H7 (cell line): ENCODE results near the gene TMC3. TPM values are rescaled to one million over a fixed set of nuclear protein-coding genes. Genes with fewer than 3 reads are reported as not detected.

Source experiments
- DNase-seq: peaks from one replicate; pipeline ENCODE4 v3.0.0; 2012
- H3K27me3 ChIP-seq: 2 replicates; pipeline ENCODE4 v1.6.0; 2011; ENCODE audit warnings: mild to moderate bottlenecking, low read length; ENCODE audit not compliant: control insufficient read depth, insufficient read depth
- H3K36me3 ChIP-seq: replicated peaks from 2 replicates; pipeline ENCODE4 v1.5.1; 2011; ENCODE audit warnings: low read length; ENCODE audit not compliant: control insufficient read depth, insufficient read depth
- H3K4me3 ChIP-seq: 2 replicates; pipeline ENCODE4 v1.5.1; 2011; ENCODE audit warnings: low read depth, mild to moderate bottlenecking, control low read depth, low read length, moderate library complexity; ENCODE audit not compliant: insufficient read depth
- total RNA-seq: library from RNA; depleted of rRNA; stranded (reverse); fragments of >200 nt; shearing (Covaris generic); gene quantifications from 2 replicates; pipeline ENCODE4 v1.2.3, GENCODE V29; 2014

Gene TMC3
- total RNA-seq, 1 experiment from 2014 or later: not detected

GRCh38 chr15:81330366-81331090, 43.5 kb downstream of the TMC3 start:
- H3K36me3 ChIP-seq: no peaks in the 10 kb centered on the region
- no peaks in the 10 kb centered on the region for H3K27me3 ChIP-seq
- no peak for DNase-seq
- no peak overlapping the region for H3K4me3 ChIP-seq

- no peak overlapping the region for H3K4me3 ChIP-seq
- DNase-seq: no peak
- peaks cover 2% of the 10 kb centered on the region; the same call in 1 of the 2 replicates for H3K27me3 ChIP-seq
- no peaks in the 10 kb centered on the region for H3K36me3 ChIP-seq
Observed at GRCh38 chr15:81329446-81329845, 44.6 kb downstream of the TMC3 start.

- Histone ChIP-seq H3K4me3 (no peak overlapping the region), H3K36me3 (no peaks in the 10 kb centered on the region), H3K27me3 (peaks cover 4% of the 10 kb centered on the region; the same call in 1 of the 2 replicates)
- no peak for DNase-seq
Observed at GRCh38 chr15:81327516-81327915, 46.5 kb downstream of the TMC3 start.

GRCh38 chr15:81326466-81327212, 47.4 kb downstream of the TMC3 start:
- no peaks in the 10 kb centered on the region; the same call in 1 of the 2 replicates for H3K36me3 ChIP-seq
- H3K4me3 ChIP-seq: no peak overlapping the region
- H3K27me3 ChIP-seq: peaks cover 4% of the 10 kb centered on the region; the same call in 1 of the 2 replicates
- no peak for DNase-seq

GRCh38 chr15:81323944-81324881, 49.8 kb downstream of the TMC3 start, which contains the start of gene STARD5:
STARD5 (minus strand) TSS chr15:81324141; CDS start chr15:81324099, 42 bp downstream.
- H3K4me3 ChIP-seq: peak within 1 kb of the TSS; percentile 82
- peaks cover 4% of the 10 kb centered on the region; the same call in 1 of the 2 replicates for H3K27me3 ChIP-seq
- peak; percentile 99 for DNase-seq
- H3K36me3 ChIP-seq: peaks cover 2% of the 10 kb centered on the region; the same call in 1 of the 2 replicates

- H3K4me3 ChIP-seq: peak overlapping the region; percentile 82
- peaks cover 4% of the 10 kb centered on the region; the same call in 1 of the 2 replicates for H3K36me3 ChIP-seq
- no peak for DNase-seq
- H3K27me3 ChIP-seq: peaks cover 4% of the 10 kb centered on the region; the same call in 1 of the 2 replicates
Observed at GRCh38 chr15:81323559-81323943, 50.5 kb downstream of the TMC3 start.

GRCh38 chr15:81322676-81323253, 51.2 kb downstream of the TMC3 start:
- no peak for DNase-seq
- Histone ChIP-seq H3K36me3 (peaks cover 5% of the 10 kb centered on the region; the same call in 1 of the 2 replicates), H3K4me3 (no peak overlapping the region), H3K27me3 (peaks cover 4% of the 10 kb centered on the region; the same call in 1 of the 2 replicates)

GRCh38 chr15:81321667-81322066, 52.3 kb downstream of the TMC3 start:
- Histone ChIP-seq H3K36me3 (peaks cover 5% of the 10 kb centered on the region), H3K4me3 (no peak overlapping the region), H3K27me3 (peaks cover 4% of the 10 kb centered on the region; the same call in 1 of the 2 replicates)
- no peak for DNase-seq

GRCh38 chr15:81317642-81318017, 56.4 kb downstream of the TMC3 start:
- no peaks in the 10 kb centered on the region for H3K27me3 ChIP-seq
- H3K4me3 ChIP-seq: no peak overlapping the region
- H3K36me3 ChIP-seq: peaks cover 5% of the 10 kb centered on the region
- DNase-seq: no peak

GRCh38 chr15:81316267-81316666, 57.7 kb downstream of the TMC3 start:
- Histone ChIP-seq H3K27me3 (no peaks in the 10 kb centered on the region), H3K36me3 (peaks cover 5% of the 10 kb centered on the region), H3K4me3 (no peak overlapping the region)
- no peak for DNase-seq

- H3K27me3 ChIP-seq: no peaks in the 10 kb centered on the region
- no peak overlapping the region for H3K4me3 ChIP-seq
- peaks cover 5% of the 10 kb centered on the region for H3K36me3 ChIP-seq
- no peak for DNase-seq
Observed at GRCh38 chr15:81315452-81316175, 58.4 kb downstream of the TMC3 start.

- Histone ChIP-seq H3K4me3 (no peak overlapping the region), H3K27me3 (no peaks in the 10 kb centered on the region), H3K36me3 (peaks cover 3% of the 10 kb centered on the region)
- DNase-seq: no peak
Observed at GRCh38 chr15:81314378-81314777, 59.6 kb downstream of the TMC3 start.

GRCh38 chr15:81313686-81314085, 60.3 kb downstream of the TMC3 start:
- Histone ChIP-seq H3K36me3 (peaks cover 2% of the 10 kb centered on the region), H3K27me3 (no peaks in the 10 kb centered on the region), H3K4me3 (no peak overlapping the region)
- no peak for DNase-seq
